Stimulated activated CD4-positive, alpha-beta T cell treated with anti-CD3 and anti-CD28 coated beads, Interleukin-12 subunit alpha, Interleukin-12 subunit beta, amount 100 ng/mL, for 48 hours (primary cell): ENCODE measurements around the gene WDR27.
"Not testable (repeated sequence)": the region's sequence is repeated elsewhere in the genome, so short reads cannot be mapped to it uniquely, and the experiment has no call there.

Experiments used
- DNase-seq, 3 donors: peaks; one replicate each; pipeline ENCODE4 v3.0.0-alpha.2; 2020; ENCODE audit warnings: low read depth in 2 of 3, low spot score in 1 of 3

The WDR27 gene

GRCh38 chr6:169494038-169494437 is 207.8 kb downstream of the WDR27 start:
- no peak for DNase-seq

GRCh38 chr6:169491482-169491881 is 210.3 kb downstream of the WDR27 start:
- no peak for DNase-seq

- DNase-seq = no peak
These were observed 211.0 kb downstream of the WDR27 start for GRCh38 chr6:169490830-169491229.

GRCh38 chr6:169490246-169490641 is 211.6 kb downstream of the WDR27 start:
- no peak for DNase-seq

- no peak for DNase-seq
These were observed 212.1 kb downstream of the WDR27 start for GRCh38 chr6:169489563-169490245.

- no peak for DNase-seq
These were observed 214.0 kb downstream of the WDR27 start for GRCh38 chr6:169487579-169488436.

GRCh38 chr6:169479783-169480495 is 221.9 kb downstream of the WDR27 start:
- DNase-seq = no peak

- DNase-seq = no peak
These were observed 227.5 kb downstream of the WDR27 start for GRCh38 chr6:169474362-169474761.

GRCh38 chr6:169473663-169474062 is 228.2 kb downstream of the WDR27 start:
- no peak for DNase-seq

- no peak for DNase-seq
These were observed 228.9 kb downstream of the WDR27 start for GRCh38 chr6:169472786-169473416.

- DNase-seq = no peak
These were observed 231.0 kb downstream of the WDR27 start for GRCh38 chr6:169470790-169471189.

GRCh38 chr6:169469028-169469427 is 232.8 kb downstream of the WDR27 start:
- DNase-seq = no peak

GRCh38 chr6:169467755-169468154 is 234.1 kb downstream of the WDR27 start:
- DNase-seq = not testable (repeated sequence)

GRCh38 chr6:169466256-169466655 is 235.6 kb downstream of the WDR27 start:
- DNase-seq = not testable (repeated sequence)

- no peak for DNase-seq
These were observed 244.1 kb downstream of the WDR27 start for GRCh38 chr6:169457762-169458161.

GRCh38 chr6:169456840-169457239 is 245.0 kb downstream of the WDR27 start:
- DNase-seq = no peak

GRCh38 chr6:169455470-169455869 is 246.4 kb downstream of the WDR27 start:
- DNase-seq = no peak

GRCh38 chr6:169454872-169455204 is 247.0 kb downstream of the WDR27 start:
- DNase-seq = no peak

GRCh38 chr6:169454204-169454871 is 247.5 kb downstream of the WDR27 start:
- DNase-seq = no peak

GRCh38 chr6:169452869-169453620 is 248.8 kb downstream of the WDR27 start:
- DNase-seq = no peak
